ENCODE measurements around the gene NTHL1. TPM values are rescaled to one million over a fixed set of nuclear protein-coding genes. Genes with fewer than 3 reads are reported as not detected.

NTHL1 gene
- total RNA-seq, 1 experiment from 2014 or later, result 52.0 TPM

- H2BK5ac ChIP-seq (ENCODE audit: insufficient read length, low read length), result no peak overlapping the region
- H3K18ac ChIP-seq (ENCODE audit: insufficient read length, low read depth, low read length), result no peak overlapping the region
- H4K8ac ChIP-seq (replicated peaks; ENCODE audit: insufficient read length, low read depth, low read length), result no peak overlapping the region
- H3K4ac ChIP-seq (ENCODE audit: low read depth, low read length), result no peak overlapping the region
- no peaks in the 10 kb centered on the region for H3K27me3 Mint-ChIP-seq (ENCODE audit: low read depth)
- H3K36me3 Mint-ChIP-seq (ENCODE audit: insufficient read depth in 1 of 3, low read depth in 3 of 3), result peaks cover 18 to 39% (median 38%) of the 10 kb centered on the region in 3 experiments
- no peaks in the 10 kb centered on the region for H4K20me1 ChIP-seq (ENCODE audit: control insufficient read depth, insufficient read depth, insufficient read length)
- H3K4me1 ChIP-seq (ENCODE audit: insufficient read depth, low read length), result peaks cover 2% of the 10 kb centered on the region; the same call in 1 of the 2 replicates
- H3K9me3 Mint-ChIP-seq, result no peaks in the 10 kb centered on the region; a peak in 1 of 5 replicates
- TF ChIP-seq CTCF (conservative IDR thresholded peaks at IDR 0.05), result no peak
- no peaks in the 10 kb centered on the region for H3K27me3 ChIP-seq (ENCODE audit: insufficient read depth, low read length)
- no CpG with 5 or more reads among the region's 34 CpGs for WGBS (ENCODE audit: extremely low coverage, insufficient read length, low lambda C conversion rate)
- H3K56ac ChIP-seq (ENCODE audit: insufficient read length, low read depth, low read length), result no peak overlapping the region
- H3K14ac ChIP-seq (ENCODE audit: insufficient read depth, low read length), result no peak overlapping the region
- H2AFZ ChIP-seq (ENCODE audit: low read length), result no peak overlapping the region
- H3K23me2 ChIP-seq (ENCODE audit: insufficient read length, low read depth, low read length, poor library complexity, severe bottlenecking), result peaks cover 6% of the 10 kb centered on the region
- H3K23ac ChIP-seq (ENCODE audit: insufficient read length, low read depth, low read length), result no peak overlapping the region
- no peak overlapping the region for H3T11ph ChIP-seq (ENCODE audit: low read length)
- no peak overlapping the region for H2BK15ac ChIP-seq (ENCODE audit: low read depth, low read length)
- H3K79me2 ChIP-seq (ENCODE audit: insufficient read depth, low read length), result peaks cover 26% of the 10 kb centered on the region; the same call in 1 of the 2 replicates
- no peak for DNase-seq
- no peak overlapping the region for H3K4me3 Mint-ChIP-seq
- H2BK12ac ChIP-seq (ENCODE audit: insufficient read length, low read depth, low read length), result no peak overlapping the region
- H4K5ac ChIP-seq (ENCODE audit: insufficient read length, low read depth, low read length), result no peak overlapping the region
- H2AK5ac ChIP-seq (ENCODE audit: insufficient read length, low read length), result no peak overlapping the region
- H3K9ac ChIP-seq (ENCODE audit: extremely low read depth, insufficient read length, low read length), result no peak overlapping the region
- H2BK120ac ChIP-seq (ENCODE audit: low read depth, low read length, poor library complexity, severe bottlenecking), result no peak overlapping the region
- peaks cover 24% of the 10 kb centered on the region for H3K79me1 ChIP-seq (ENCODE audit: insufficient read depth, low read depth, low read length, poor library complexity, severe bottlenecking)
- H3K9me3 ChIP-seq (ENCODE audit: control insufficient read depth, low read depth, low read length), result no peaks in the 10 kb centered on the region
- peaks cover 18 to 30% of the 10 kb centered on the region in 2 experiments for H3K4me1 Mint-ChIP-seq
- no peak overlapping the region for H3K27ac ChIP-seq (ENCODE audit: insufficient read length, low read depth, low read length)
- no peak overlapping the region for H3K4me2 ChIP-seq (ENCODE audit: insufficient read depth, insufficient read length, low read length)
- no peak overlapping the region for H2BK20ac ChIP-seq (ENCODE audit: low read depth, low read length, poor library complexity, severe bottlenecking)
- H4K91ac ChIP-seq (ENCODE audit: insufficient read length, low read depth, low read length), result no peak overlapping the region
- peak overlapping the region in 1 of 3 experiments; percentile 28; a peak in 1 of 7 replicates for H3K27ac Mint-ChIP-seq
Measured at GRCh38 chr16:2004795-2005517, 42.7 kb downstream of the NTHL1 start.
